AG04449 (cell line): ENCODE measurements around the gene KMT2C.

ENCODE experiments used
- CTCF ChIA-PET: fragments of 350-600 bp; formaldehyde crosslinking; extraction: SDS; loops from one replicate; lab custom pipeline; 2021; ENCODE audit warnings: antibody characterized with exemption; lab: Yijun Ruan, JAX
- POLR2A ChIA-PET: fragments of 400-600, 350-600 bp; formaldehyde crosslinking; extraction: SDS; loops from one replicate; lab custom pipeline; 2020; ENCODE audit warnings: antibody characterized with exemption, inconsistent platforms; lab: Yijun Ruan, JAX
- DNase-seq: peaks from one replicate; pipeline ENCODE4 v3.0.0-alpha.2; 2010; ENCODE audit warnings: low read depth, low spot score
- H3K4me3 ChIP-seq: 2 replicates; pipeline ENCODE4 v1.5.1; 2011; ENCODE audit warnings: low read depth, mild to moderate bottlenecking, control low read depth, low read length
- TF ChIP-seq, protein P1 (sequence below): IDR thresholded peaks from one replicate; pipeline ENCODE4 v1.5.1; 2011; ENCODE audit warnings: mild to moderate bottlenecking, moderate library complexity, low read length, control low read depth, inconsistent platforms; ENCODE audit not compliant: insufficient read depth; ENCODE audit errors: missing control alignments

KMT2C gene

DNA sequence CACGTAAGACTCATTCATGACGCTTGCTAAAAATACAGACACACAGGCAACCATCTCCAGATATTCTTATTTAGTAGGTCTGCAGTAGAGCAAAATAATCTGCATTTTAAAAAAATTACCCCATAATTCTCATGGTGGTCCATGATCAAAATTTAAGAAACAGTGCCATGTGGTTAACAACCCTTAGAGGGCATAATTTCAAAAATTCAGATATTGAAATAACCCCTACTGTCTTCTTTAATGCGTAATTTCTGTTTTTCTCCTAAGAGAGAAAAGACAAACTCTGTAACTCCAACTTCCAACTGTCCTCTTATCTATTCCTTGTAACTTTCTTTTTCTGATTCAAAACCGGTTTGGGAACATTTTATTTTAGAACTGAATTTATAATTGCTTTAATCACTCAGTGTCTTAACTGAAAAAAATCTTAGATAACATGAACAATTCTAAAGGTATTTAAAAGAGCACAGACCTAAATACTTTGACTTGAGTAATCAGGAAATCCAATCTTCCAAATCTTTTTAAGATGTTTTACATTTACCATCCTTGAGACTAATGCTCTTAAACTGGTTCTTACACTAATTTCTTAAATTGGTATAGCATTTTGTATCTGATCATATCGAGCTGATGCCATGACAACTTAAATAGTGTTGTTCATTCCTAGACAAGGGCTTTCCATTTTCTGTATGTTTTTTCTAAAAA, 262.3 kb downstream of the KMT2C start:
- DNase-seq, result no peak
- no peak overlapping the region for H3K4me3 ChIP-seq
- ChIA-PET CTCF (interaction anchor here (0.9 to 1.3 kb wide), 2 partner anchors 13 to 534 kb away, joined by 4 to 5 read pairs; no protein-coding TSS in a partner anchor), POLR2A (no interaction called here)
- TF ChIP-seq, protein P1, sequence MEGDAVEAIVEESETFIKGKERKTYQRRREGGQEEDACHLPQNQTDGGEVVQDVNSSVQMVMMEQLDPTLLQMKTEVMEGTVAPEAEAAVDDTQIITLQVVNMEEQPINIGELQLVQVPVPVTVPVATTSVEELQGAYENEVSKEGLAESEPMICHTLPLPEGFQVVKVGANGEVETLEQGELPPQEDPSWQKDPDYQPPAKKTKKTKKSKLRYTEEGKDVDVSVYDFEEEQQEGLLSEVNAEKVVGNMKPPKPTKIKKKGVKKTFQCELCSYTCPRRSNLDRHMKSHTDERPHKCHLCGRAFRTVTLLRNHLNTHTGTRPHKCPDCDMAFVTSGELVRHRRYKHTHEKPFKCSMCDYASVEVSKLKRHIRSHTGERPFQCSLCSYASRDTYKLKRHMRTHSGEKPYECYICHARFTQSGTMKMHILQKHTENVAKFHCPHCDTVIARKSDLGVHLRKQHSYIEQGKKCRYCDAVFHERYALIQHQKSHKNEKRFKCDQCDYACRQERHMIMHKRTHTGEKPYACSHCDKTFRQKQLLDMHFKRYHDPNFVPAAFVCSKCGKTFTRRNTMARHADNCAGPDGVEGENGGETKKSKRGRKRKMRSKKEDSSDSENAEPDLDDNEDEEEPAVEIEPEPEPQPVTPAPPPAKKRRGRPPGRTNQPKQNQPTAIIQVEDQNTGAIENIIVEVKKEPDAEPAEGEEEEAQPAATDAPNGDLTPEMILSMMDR, result no peak

DNA sequence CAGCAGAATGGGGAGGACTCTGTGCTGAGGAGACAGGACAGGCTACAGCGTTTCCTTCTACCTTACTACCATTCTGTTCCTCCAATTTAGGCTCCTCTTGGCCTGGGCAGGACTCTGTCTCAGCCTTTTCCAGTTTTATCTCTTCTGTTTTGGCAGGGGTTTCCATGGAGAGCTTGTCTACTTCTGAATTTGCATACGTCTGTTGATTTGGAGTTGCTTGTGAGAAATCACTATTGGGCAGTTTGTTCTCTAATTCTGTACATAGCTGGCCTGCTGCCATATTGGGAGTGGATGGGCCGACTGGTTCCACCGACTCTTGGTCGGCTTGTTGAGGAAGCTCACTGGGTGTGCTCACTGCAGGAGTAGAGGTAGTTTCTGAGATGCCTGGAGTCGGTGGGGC, 273.5 kb downstream of the KMT2C start:
- TF ChIP-seq, protein P1, result no peak
- DNase-seq, result no peak
- POLR2A ChIA-PET, result no interaction called here
- CTCF ChIA-PET, result interaction anchor here (1.7 to 2.4 kb wide), 2 partner anchors 8 to 16 kb away, joined by 4 to 8 read pairs; no protein-coding TSS in a partner anchor
- no peak overlapping the region for H3K4me3 ChIP-seq

DNA sequence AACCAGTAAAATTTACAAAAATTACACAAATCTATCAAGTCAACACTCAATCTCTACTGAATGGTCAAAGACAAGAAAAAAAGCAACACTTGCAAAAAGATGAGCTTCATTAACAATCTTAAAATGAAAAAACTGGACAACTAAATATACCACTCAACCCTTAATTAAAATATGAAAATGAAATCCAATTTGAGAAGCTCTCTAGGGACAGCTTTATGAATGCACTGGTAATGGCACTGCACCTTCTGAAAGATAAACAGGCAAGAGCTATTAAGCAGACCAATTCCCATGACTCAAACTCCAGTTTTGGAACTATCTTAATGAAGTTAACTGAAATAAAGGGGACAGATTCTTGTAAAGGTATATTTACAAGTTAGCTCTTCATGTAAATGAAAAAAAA, 274.6 kb downstream of the KMT2C start:
- POLR2A ChIA-PET, result no interaction called here
- TF ChIP-seq, protein P1, result no peak
- no peak for DNase-seq
- CTCF ChIA-PET, result interaction anchor here (2.4 kb wide), 1 partner anchor 14 kb away, joined by 8 read pairs; no protein-coding TSS in a partner anchor
- H3K4me3 ChIP-seq, result no peak overlapping the region

DNA sequence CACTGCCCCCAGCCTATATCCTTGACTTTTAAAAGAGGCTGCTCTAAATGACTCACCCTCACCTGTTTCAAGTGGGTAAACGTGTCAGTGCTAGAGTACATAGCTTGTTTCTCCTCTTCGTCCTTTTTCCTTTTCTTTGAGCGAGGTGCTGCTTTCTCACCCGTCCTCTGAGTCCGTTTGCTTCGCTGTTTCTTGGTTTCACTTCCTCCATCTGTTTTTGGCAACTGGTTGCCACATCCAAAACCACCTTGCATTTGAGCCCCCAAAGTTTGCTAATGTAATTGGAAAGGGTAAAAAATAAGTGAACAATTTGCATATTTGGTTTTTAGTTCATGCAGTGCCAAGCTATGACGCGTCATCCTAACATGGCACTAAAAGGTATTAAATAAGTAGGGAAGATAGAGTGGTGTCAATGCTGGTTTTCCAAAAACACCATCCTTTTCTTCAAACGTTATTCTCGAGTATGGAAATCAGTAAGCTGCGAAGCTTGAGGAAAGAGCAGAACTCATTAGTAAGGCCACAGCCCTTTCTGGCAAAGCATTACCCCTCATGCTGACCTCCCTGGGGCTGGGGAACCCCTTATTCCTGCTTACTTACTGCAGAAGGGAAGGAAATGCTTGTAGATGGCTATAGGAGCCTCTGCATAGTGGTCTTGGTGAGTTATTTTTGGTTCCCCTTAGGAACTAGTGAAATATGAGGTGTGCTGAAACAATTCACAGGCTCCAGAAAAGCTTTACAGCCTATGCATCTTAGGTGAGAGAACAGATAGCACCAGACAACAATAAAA, 276.8 kb downstream of the KMT2C start:
- CTCF ChIA-PET, result interaction anchor here (1.5 kb wide), 1 partner anchor 10 kb away, joined by 4 read pairs; no protein-coding TSS in a partner anchor
- POLR2A ChIA-PET, result no interaction called here
- TF ChIP-seq, protein P1, result no peak
- no peak for DNase-seq
- no peak overlapping the region for H3K4me3 ChIP-seq

DNA sequence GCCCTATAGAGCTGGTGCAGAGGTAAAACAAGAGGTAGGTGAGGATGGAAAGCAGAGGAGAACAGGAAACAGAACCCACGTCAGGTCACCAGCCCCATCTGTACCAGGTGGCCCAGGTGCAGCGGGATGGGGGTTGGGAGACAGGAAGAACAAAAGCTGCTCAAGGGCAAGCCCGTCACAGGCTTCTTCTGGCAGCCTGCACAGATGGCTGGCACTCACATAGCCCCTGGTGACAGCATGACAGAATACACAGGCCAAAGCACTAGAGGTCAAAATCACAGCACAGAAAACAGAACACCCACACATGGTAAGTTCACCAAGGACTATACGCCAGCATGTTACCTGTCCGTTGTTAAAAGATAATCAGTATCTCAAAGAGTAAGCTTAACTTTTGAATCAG, 283.5 kb downstream of the KMT2C start:
- ChIA-PET POLR2A (no interaction called here), CTCF (interaction anchor here (1.1 to 1.5 kb wide), 2 partner anchors 9 to 369 kb away, joined by 3 to 4 read pairs; no protein-coding TSS in a partner anchor)
- DNase-seq, result no peak
- TF ChIP-seq, protein P1, result no peak
- H3K4me3 ChIP-seq, result no peak overlapping the region

DNA sequence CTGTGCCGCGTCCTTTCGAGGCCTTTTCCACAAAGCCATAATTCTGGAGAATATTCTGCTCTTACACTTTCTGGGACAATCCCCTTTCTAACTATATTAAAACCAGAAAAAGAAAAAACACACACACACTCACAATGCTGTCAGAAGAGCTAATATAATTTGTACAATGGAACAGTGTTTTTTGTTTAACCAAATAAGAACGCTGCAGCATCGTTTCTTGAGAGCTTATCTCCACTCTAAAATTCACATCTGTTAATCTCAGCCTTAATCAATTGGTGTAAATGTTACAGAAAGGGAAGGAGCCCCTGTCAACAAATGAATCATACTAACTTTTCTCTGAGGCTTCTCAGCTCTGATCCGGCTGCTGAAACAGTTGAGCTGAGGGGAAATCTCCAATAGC, 286.4 kb downstream of the KMT2C start:
- TF ChIP-seq, protein P1, result no peak
- DNase-seq, result no peak
- CTCF ChIA-PET, result interaction anchor here (0.8 to 1.9 kb wide), 2 partner anchors 10 to 11 kb away, joined by 4 to 5 read pairs; no protein-coding TSS in a partner anchor
- H3K4me3 ChIP-seq, result no peak overlapping the region
- POLR2A ChIA-PET, result no interaction called here
